ENCODE measurements around the gene HSPB2. TPM values are rescaled to one million over a fixed set of nuclear protein-coding genes. Genes with fewer than 3 reads are reported as not detected.
"Not testable (repeated sequence)": the region's sequence is repeated elsewhere in the genome, so short reads cannot be mapped to it uniquely, and the experiment has no call there.

Gene HSPB2, protein sequence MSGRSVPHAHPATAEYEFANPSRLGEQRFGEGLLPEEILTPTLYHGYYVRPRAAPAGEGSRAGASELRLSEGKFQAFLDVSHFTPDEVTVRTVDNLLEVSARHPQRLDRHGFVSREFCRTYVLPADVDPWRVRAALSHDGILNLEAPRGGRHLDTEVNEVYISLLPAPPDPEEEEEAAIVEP
- polyA plus RNA-seq (ENCODE audit: low read depth in 6 of 6) = not detected

DNA sequence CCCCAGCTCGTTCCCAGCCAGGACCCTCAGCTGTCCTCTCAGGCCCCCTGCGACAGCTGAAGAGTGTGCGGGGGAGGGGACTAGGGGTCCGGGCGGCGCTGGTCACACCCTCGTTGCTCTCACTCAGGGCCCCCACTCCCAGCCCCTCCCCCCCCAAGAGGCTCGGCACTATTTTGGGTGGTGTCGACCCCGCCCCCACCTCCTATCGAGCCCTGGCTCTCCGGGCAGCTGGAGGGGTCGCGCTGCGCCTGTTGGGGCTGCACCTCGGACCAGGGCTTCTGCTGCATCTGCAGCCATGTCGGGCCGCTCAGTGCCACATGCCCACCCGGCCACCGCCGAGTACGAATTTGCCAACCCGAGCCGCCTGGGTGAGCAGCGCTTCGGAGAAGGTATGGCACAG lies at the start of gene HSPB2:
TSS of gene HSPB2 (plus strand) at position 200 of the 400 bp plus-strand sequence. CDS start at position 296, 96 bp downstream.
- H3K27me3 Mint-ChIP-seq = peaks cover 71 to 88% (median 82%) of the 10 kb centered on the region in 3 donors
- ATAC-seq (ENCODE audit: low read depth in 2 of 2) (no peak), DNase-seq (no peak)
- H3K4me3 Mint-ChIP-seq = no peak within 1 kb of the TSS
- H3K27ac Mint-ChIP-seq = no peak within 1 kb of the TSS
- peaks cover 0 to 3% (median 0%) of the 10 kb centered on the region in 7 donors for H3K9me3 Mint-ChIP-seq
- no peaks in the 10 kb centered on the region for H3K36me3 Mint-ChIP-seq
- H3K4me1 Mint-ChIP-seq = peaks cover 0 to 9% (median 0%) of the 10 kb centered on the region in 3 donors

DNA sequence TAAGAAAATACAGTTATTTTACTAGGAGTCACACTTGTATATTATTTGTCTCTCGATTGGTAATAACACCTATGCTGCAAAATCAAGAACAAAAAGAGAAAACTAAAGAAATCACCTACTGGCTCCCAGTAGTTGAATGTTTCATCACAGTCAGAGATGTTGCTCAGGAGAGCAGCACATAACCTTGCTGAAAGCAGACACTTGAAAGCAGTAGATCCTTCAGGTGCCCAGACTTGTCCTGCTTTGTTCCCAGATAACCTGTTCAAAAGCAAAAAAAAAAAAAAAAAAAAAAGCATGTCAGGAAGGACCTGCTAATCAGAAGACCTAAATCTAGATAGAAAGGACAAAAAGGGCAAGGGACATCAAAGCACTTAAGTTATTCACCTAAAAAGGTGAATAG lies 42.4 kb upstream of the HSPB2 start:
- peaks cover 10 to 22% of the 10 kb centered on the region in 2 donors for H3K36me3 Mint-ChIP-seq
- H3K27me3 Mint-ChIP-seq = no peaks in the 10 kb centered on the region
- DNase-seq = no peak
- no peaks in the 10 kb centered on the region for H3K9me3 Mint-ChIP-seq
- H3K4me1 Mint-ChIP-seq = peaks cover 14 to 34% (median 23%) of the 10 kb centered on the region in 3 donors
- H3K4me3 Mint-ChIP-seq = peak overlapping the region in 5 of 8 donors; percentile 9 to 93 (median 59)
- no peak for ATAC-seq (ENCODE audit: low read depth in 2 of 2)
- peak overlapping the region in 2 of 6 donors; percentile 44 to 86 for H3K27ac Mint-ChIP-seq

DNA sequence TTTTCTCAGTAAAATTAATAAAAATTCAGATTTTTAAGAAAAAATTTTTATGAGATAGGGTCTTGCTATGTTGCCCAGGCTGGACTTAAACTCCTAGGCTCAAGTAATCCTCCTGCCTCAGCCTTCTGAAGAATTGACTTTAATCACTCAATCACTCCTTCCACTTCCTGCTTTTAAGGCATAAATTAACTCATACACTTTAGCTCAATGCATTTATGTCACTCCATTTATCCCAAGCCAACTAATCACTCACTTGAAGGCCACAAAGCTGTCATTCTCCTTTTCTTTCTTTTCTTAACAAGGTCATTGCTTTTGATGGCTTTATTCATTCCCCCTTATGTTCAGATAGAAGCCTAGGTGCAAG lies 42.0 kb upstream of the HSPB2 start:
- Mint-ChIP-seq H3K4me3 (peak overlapping the region; percentile 91 to 96 (median 94)), H3K9me3 (no peaks in the 10 kb centered on the region), H3K36me3 (peaks cover 10 to 22% of the 10 kb centered on the region in 2 donors), H3K27me3 (no peaks in the 10 kb centered on the region), H3K4me1 (peaks cover 14 to 34% (median 23%) of the 10 kb centered on the region in 3 donors), H3K27ac (peak overlapping the region; percentile 86 to 98 (median 94))
- ATAC-seq (ENCODE audit: low read depth in 2 of 2) (peak in 1 of 2 donors; percentile 1), DNase-seq (no peak)

DNA sequence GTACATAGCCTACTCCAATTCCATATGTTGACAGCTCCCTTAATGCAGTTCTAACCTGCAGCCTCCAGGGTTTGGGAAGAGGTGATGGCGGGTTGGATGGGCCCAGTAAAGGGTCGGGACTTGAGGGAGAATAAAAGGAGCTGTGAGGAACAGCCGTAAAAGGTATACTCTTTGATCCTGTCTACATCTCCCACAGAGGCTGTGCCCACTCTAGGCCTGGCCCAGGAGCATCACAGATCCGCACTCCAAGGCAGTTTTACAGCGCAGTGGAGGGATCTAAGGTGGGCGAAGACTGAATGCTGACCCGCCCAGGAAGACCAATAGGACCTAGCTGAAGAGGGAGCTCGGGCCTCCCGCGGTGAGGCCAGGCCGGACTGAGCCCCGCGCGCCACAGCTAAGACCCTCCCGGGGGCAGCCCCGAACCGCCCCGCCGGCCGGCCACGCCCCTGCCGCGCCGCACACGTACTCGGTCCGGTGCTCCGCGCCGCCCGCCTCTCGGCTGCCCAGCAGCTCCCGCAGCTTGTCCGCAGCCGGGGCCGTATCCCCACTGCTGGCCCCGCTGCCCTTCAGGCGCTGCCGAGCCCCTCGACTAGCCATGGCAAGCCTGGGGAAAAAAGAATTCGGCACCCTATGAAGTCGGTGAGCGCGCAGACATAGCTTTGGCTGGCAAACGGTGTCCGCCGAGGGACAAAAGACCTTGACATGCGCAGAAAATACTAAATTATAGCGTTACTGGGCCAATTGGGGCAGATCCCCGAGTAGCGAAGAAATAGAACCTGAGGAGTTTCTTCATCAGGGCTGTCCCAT lies 41.4 kb upstream of the HSPB2 start, which contains the start of gene ALG9:
TSS of gene ALG9 (minus strand) at position 696 of the 807 bp plus-strand sequence. CDS start at position 597, 99 bp downstream.
- Mint-ChIP-seq H3K36me3 (peaks cover 10 to 21% of the 10 kb centered on the region in 2 donors), H3K9me3 (no peaks in the 10 kb centered on the region), H3K27ac (peak within 1 kb of the TSS; percentile 86 to 98 (median 94)), H3K27me3 (no peaks in the 10 kb centered on the region), H3K4me3 (peak within 1 kb of the TSS; percentile 91 to 96 (median 94)), H3K4me1 (peaks cover 14 to 34% (median 23%) of the 10 kb centered on the region in 3 donors)
- peak; percentile 83 to 88 for ATAC-seq (ENCODE audit: low read depth in 2 of 2)
- peak; percentile 85 for DNase-seq

DNA sequence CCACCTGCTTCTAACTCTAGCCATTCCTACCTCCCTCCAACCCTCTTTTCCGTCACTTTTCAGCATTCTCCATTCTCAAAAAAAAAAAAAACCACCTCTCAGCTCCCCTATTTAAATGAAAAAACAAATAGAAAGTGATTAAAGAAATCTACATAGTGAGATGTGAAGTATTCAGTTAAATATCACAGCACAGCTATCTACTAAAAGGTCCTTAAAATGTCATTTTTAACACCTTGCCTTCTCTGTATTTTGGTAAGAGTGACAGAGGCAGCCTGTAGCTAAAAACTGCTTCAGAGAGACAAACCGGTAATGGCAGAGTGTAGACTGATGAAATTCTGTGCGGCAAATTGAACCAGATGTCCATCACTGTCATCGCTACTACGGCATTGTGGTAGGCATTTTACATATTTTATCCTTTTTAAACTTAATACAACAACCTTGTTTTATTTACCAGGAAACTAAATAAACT lies 40.8 kb upstream of the HSPB2 start:
- Mint-ChIP-seq H3K27me3 (no peaks in the 10 kb centered on the region), H3K4me1 (peaks cover 14 to 34% (median 23%) of the 10 kb centered on the region in 3 donors), H3K9me3 (no peaks in the 10 kb centered on the region), H3K4me3 (peak overlapping the region; percentile 91 to 96 (median 94)), H3K27ac (peak overlapping the region; percentile 86 to 98 (median 92)), H3K36me3 (peaks cover 10 to 16% of the 10 kb centered on the region in 2 donors)
- ATAC-seq (ENCODE audit: low read depth in 2 of 2) = no peak
- DNase-seq = no peak

DNA sequence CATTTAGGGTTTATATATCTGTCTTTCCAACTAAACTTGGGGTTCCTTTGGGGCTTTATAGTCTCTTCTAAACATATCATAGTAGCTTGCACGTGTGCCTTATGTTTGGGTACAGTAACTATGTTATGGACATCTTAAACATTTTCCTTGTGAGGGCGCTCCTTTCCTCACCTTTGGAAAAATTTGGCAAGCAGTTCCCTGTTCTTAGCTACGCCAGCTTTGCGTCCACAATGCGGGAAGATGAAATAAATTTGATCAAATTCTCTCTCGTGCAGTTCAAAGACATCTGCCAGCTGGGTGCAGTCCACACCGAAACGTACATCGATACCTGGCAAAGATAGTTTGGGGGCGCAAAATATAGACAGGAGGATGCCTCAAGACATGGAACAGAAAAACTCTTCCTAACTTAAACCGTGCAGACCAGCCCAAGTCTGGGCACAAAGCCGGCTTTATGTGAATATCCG lies 34.1 kb upstream of the HSPB2 start:
- H3K27me3 Mint-ChIP-seq = no peaks in the 10 kb centered on the region
- ATAC-seq (ENCODE audit: low read depth in 2 of 2) = no peak
- peaks cover 0 to 6% (median 0%) of the 10 kb centered on the region in 7 donors for H3K9me3 Mint-ChIP-seq
- peak overlapping the region; percentile 98 to 100 (median 100) for H3K27ac Mint-ChIP-seq
- H3K4me3 Mint-ChIP-seq = peak overlapping the region; percentile 82 to 100 (median 96)
- H3K4me1 Mint-ChIP-seq = peaks cover 12 to 22% (median 14%) of the 10 kb centered on the region in 3 donors
- H3K36me3 Mint-ChIP-seq = no peaks in the 10 kb centered on the region
- DNase-seq = no peak

DNA sequence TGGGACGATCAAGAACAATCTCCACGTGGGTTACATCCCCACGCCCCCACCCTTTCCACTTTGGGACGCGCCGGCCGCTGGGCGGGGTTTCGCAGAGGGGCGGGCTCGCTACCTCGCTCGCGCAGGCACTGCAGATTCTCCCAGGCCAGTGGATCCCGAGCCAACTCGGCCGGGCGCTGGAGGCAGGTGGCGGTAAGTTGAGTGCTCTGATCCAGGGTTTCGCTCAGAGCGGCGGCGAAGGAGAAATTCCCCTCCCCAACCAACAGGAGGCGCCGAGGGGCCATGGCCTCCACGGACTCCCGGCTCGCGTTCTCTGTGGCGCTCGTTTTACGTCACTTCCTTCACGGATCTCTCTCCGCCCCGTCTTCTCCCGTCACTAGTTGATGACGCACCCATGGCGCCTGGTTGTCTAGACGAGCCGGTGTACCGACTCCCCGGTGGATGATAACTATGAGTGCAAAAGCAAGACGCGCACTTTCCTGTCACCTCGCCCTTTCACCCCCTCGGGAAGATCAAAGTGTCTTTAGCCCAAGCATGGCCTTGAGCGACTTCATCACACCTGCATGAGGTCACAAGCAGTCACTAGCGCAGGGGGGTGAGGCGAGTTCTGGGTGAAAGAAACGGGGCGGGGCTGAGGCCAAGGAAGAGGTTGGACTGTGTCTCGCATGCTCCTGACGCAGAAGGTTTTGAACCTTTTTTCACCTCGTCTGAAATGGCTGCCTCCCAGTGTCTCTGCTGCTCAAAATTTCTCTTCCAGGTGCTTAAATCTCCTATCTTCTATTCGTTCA lies 33.5 kb upstream of the HSPB2 start, which contains the start of the genes CFAP68 and FDXACB1:
TSS of gene CFAP68 (plus strand) at position 693 of the 788 bp plus-strand sequence. CDS start at position 713, 20 bp downstream.
TSS of gene FDXACB1 (minus strand) at position 317 of the 788 bp plus-strand sequence. CDS start at position 284, 33 bp downstream.
- Mint-ChIP-seq H3K36me3 (no peaks in the 10 kb centered on the region), H3K4me3 (peak within 1 kb of the TSS; percentile 82 to 100 (median 96)), H3K9me3 (peaks cover 0 to 6% (median 0%) of the 10 kb centered on the region in 7 donors), H3K27ac (peak within 1 kb of the TSS; percentile 98 to 100 (median 100)), H3K4me1 (peaks cover 9 to 22% (median 14%) of the 10 kb centered on the region in 3 donors), H3K27me3 (no peaks in the 10 kb centered on the region)
- DNase-seq (peak; percentile 97), ATAC-seq (ENCODE audit: low read depth in 2 of 2) (peak; percentile 83 to 85)

DNA sequence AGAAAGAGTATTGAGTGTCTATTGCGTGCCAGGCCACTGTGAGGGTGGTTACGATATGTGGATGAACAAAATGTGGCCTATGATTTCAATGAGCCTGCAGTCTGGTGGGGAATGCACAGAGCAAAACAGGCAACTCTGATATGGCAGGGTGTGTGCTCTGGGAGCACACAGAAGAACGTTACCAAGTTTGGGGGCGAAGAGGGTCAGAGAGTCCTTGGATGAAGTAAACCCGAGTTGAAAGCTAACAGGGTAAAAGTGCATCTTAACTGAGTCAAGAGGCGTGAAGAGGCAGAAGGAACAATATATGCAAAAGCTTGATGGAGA lies 32.9 kb upstream of the HSPB2 start:
- Mint-ChIP-seq H3K9me3 (peaks cover 0 to 6% (median 0%) of the 10 kb centered on the region in 7 donors), H3K27ac (peak overlapping the region; percentile 98 to 100 (median 100)), H3K4me3 (peak overlapping the region; percentile 82 to 100 (median 96)), H3K36me3 (no peaks in the 10 kb centered on the region), H3K27me3 (no peaks in the 10 kb centered on the region), H3K4me1 (peaks cover 9 to 22% (median 14%) of the 10 kb centered on the region in 3 donors)
- DNase-seq (no peak), ATAC-seq (ENCODE audit: low read depth in 2 of 2) (peak in 1 of 2 donors; percentile 3)

DNA sequence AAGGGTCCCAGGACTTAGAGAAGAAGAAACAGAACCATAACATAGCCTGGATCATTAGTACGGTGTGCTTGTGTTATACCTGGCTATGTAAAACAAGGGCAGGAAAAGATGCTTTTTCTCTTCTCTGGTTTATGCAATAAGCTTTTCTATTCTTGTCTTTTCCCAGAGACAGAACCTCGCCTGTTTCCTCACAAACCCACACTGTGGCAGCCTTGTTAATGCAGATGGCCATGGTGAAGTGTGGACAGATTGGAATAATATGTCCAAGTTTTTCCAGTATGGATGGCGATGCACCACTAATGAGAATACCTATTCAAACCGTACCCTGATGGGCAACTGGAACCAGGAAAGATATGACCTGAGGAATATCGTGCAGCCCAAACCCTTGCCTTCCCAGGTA lies 30.3 kb upstream of the HSPB2 start:
- no peak overlapping the region for H3K27ac Mint-ChIP-seq
- H3K27me3 Mint-ChIP-seq = no peaks in the 10 kb centered on the region
- peaks cover 0 to 6% (median 0%) of the 10 kb centered on the region in 7 donors for H3K9me3 Mint-ChIP-seq
- DNase-seq = no peak
- ATAC-seq (ENCODE audit: low read depth in 2 of 2) = no peak
- H3K4me1 Mint-ChIP-seq = peaks cover 9 to 22% (median 14%) of the 10 kb centered on the region in 3 donors
- no peaks in the 10 kb centered on the region for H3K36me3 Mint-ChIP-seq
- peak overlapping the region in 1 of 8 donors; percentile 22 for H3K4me3 Mint-ChIP-seq

DNA sequence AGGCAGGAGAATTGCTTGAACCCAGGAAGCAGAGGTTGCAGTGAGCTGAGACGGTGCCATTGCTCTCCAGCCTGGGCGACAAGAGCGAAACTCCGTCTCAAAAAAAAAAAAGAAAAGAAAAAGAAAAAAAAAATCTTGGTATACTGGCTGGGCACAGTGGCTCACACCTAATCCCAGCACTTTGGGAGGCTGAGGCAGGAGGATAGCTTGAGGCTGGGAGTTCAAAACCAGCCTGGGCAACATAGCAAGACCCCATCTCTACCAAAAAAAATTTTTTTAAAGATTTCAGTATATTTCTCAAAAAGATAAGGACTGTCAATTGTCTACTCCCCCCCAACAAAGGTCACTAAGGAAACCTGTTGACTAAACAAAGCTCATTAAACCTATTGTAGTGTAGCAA lies 27.5 kb upstream of the HSPB2 start:
- not testable (repeated sequence) for H3K27ac Mint-ChIP-seq; H3K9me3 Mint-ChIP-seq; H3K4me3 Mint-ChIP-seq; H3K27me3 Mint-ChIP-seq; DNase-seq; H3K36me3 Mint-ChIP-seq; ATAC-seq (ENCODE audit: low read depth in 2 of 2); H3K4me1 Mint-ChIP-seq

DNA sequence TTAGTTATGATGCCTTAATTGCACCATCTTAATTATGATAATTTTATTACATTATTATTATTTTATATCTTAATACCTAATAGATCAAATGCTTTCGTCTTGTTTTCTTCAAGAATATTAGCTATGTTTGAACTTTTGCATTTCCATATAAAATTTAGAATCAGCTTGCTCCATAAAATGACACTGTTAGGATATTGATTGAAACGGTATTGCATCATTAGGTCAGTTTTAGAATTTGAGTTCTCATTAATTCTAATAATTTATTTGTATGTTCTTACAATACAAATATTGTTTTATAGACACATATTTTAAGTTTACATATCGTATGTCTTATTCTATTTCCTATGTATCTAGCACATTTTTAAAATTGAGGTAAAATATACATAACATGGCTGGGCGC lies 26.5 kb upstream of the HSPB2 start:
- no peaks in the 10 kb centered on the region for H3K27me3 Mint-ChIP-seq
- H3K4me1 Mint-ChIP-seq = peaks cover 0 to under 1% (median 0%) of the 10 kb centered on the region in 3 donors
- no peaks in the 10 kb centered on the region for H3K36me3 Mint-ChIP-seq
- ATAC-seq (ENCODE audit: low read depth in 2 of 2) (no peak), DNase-seq (no peak)
- H3K9me3 Mint-ChIP-seq = no peaks in the 10 kb centered on the region
- H3K27ac Mint-ChIP-seq = no peak overlapping the region
- H3K4me3 Mint-ChIP-seq = no peak overlapping the region

DNA sequence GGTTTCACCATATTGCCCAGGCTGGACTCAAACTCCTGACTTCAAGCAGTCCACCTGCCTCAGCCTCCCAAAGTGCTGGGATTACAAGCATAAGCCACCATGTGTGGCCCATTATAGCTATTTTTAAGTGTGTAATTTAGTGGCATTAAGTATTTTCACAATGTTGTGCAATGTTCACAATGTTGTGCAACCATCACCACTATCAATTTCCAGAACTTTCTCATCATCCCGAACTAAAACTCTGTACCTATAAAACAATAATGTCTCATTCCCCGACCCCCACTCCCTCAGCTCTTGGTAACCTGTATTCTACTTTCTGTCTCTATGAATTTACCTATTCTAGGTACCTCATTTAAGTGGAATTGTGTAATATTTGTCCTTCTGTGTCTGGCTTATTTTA lies 25.7 kb upstream of the HSPB2 start:
- no peak for DNase-seq
- H3K4me1 Mint-ChIP-seq = no peaks in the 10 kb centered on the region
- no peak overlapping the region for H3K4me3 Mint-ChIP-seq
- H3K9me3 Mint-ChIP-seq = peaks cover 0 to 3% (median 0%) of the 10 kb centered on the region in 7 donors
- no peaks in the 10 kb centered on the region for H3K36me3 Mint-ChIP-seq
- no peaks in the 10 kb centered on the region for H3K27me3 Mint-ChIP-seq
- no peak for ATAC-seq (ENCODE audit: low read depth in 2 of 2)
- H3K27ac Mint-ChIP-seq = no peak overlapping the region

Measured in naive B cell (primary cell).